Lung (tissue), 16 donors: ENCODE measurements around the gene ZNF212. TPM values are rescaled to one million over a fixed set of nuclear protein-coding genes. Genes with fewer than 3 reads are reported as not detected.

Experiments
- ATAC-seq: fragments of 200-7000 bp; cut with Tn5 transposase; one replicate; pipeline ENCODE4 v1.9.1; 2020; ENCODE audit warnings: moderate number of reproducible peaks; ENCODE audit not compliant: insufficient read depth, low FRiP score
- DNase-seq, 3 donors: peaks; one replicate each; pipeline ENCODE4 v3.0.0-alpha.2; 2013 to 2017
- H3K27ac ChIP-seq, 2 donors: one replicate each; pipeline ENCODE4 v1.5.1; 2013; ENCODE audit warnings: mild to moderate bottlenecking in 2 of 2, moderate library complexity in 2 of 2, control low read depth in 1 of 2, inconsistent platforms in 1 of 2, low read depth in 1 of 2, low read length in 1 of 2
- H3K27me3 ChIP-seq, 3 donors: one replicate each; pipeline ENCODE4 v1.5.1; 2013; ENCODE audit warnings: low read length in 2 of 3; ENCODE audit not compliant: control insufficient read depth in 3 of 3, insufficient read depth in 3 of 3
- H3K36me3 ChIP-seq, 4 donors: one replicate each; pipeline ENCODE4 v1.5.1; 2013; ENCODE audit warnings: low read length in 4 of 4, mild to moderate bottlenecking in 1 of 4, moderate library complexity in 1 of 4; ENCODE audit not compliant: control insufficient read depth in 4 of 4, insufficient read depth in 4 of 4
- H3K4me1 ChIP-seq, 5 donors: one replicate each; pipeline ENCODE4 v1.5.1; 2013; ENCODE audit warnings: low read length in 5 of 5, mild to moderate bottlenecking in 2 of 5, moderate library complexity in 1 of 5; ENCODE audit not compliant: control insufficient read depth in 5 of 5, insufficient read depth in 5 of 5
- H3K4me3 ChIP-seq: one replicate; pipeline ENCODE4 v1.5.1; 2013; ENCODE audit warnings: mild to moderate bottlenecking, control low read depth, moderate library complexity
- H3K9ac ChIP-seq, 2 donors: one replicate each; pipeline ENCODE4 v1.5.1; 2013; ENCODE audit warnings: low read length in 2 of 2, control low read depth in 1 of 2; ENCODE audit not compliant: insufficient read depth in 1 of 2
- H3K9me3 ChIP-seq, 4 donors: one replicate each; pipeline ENCODE4 v1.5.1; 2013; ENCODE audit warnings: low read length in 3 of 4, mild to moderate bottlenecking in 1 of 4, moderate library complexity in 1 of 4; ENCODE audit not compliant: control insufficient read depth in 4 of 4, insufficient read depth in 3 of 4
- WGBS, 2 donors: extraction: QIAGEN DNeasy Blood & Tissue Kit; methylation state at CpG; one replicate each; pipeline ENCODE4 v1.1.7; 2013; 5-methylcytosine and 5-hydroxymethylcytosine counted together
- long read RNA-seq, 5 donors: transcript quantifications; one replicate each; lab custom pipeline, GENCODE V29; 2026
- polyA plus RNA-seq, 2 donors: library from polyadenylated mRNA; stranded (reverse); fragments of 200-250 nt; gene quantifications; one replicate each; pipeline ENCODE4 v1.2.1, GENCODE V29; 2013
- total RNA-seq, 2 donors: library from RNA; depleted of rRNA in 1 of 2; stranded (reverse); fragments of >200 nt in 1 of 2; gene quantifications; one replicate each; pipeline ENCODE4 v1.2.1, GENCODE V29; 2014 to 2021
- TF ChIP-seq, protein P1 (sequence below): IDR thresholded peaks from 2 replicates; pipeline ENCODE4 v1.5.1; 2012; ENCODE audit warnings: mild to moderate bottlenecking; ENCODE audit errors: control extremely low read depth, extremely low read depth
- donor health status: control.
- donor health status: control.
- donor health status: Bipolar disorder and iron deficiency.
- donor health status: healthy.
- donor health status: DM: yes; HTN: yes; CAD: no.

ZNF212 gene
- total RNA-seq (10 to 100 TPM; 10.0 to 10.2 TPM), polyA plus RNA-seq (1 to 10 TPM; 5.7 to 7.0 TPM)
- long read RNA-seq, donor 1, partial matches to known transcripts = 0 of 1 reads
- long read RNA-seq, donor 1, other reads (novel, unspliced or antisense) = 0 of 1 reads
- long read RNA-seq, donor 2, partial matches to known transcripts = 0 of 1 reads
- long read RNA-seq, donor 2, other reads (novel, unspliced or antisense) = 0 of 1 reads
- long read RNA-seq, donor 3 = 0 reads
- long read RNA-seq, donor 4 = 0 reads
- long read RNA-seq, donor 5, partial matches to known transcripts = 0 of 1 reads
- long read RNA-seq, donor 5, other reads (novel, unspliced or antisense) = 0 of 1 reads

GRCh38 chr7:149239345-149240143 lies at the start of gene ZNF212:
Gene ZNF212 (plus strand): TSS chr7:149239651. CDS start chr7:149239779, 128 bp downstream.
- Histone ChIP-seq H3K9me3 (no peaks in the 10 kb centered on the region), H3K4me1 (peaks cover 0 to 10% (median 3%) of the 10 kb centered on the region in 5 donors), H3K36me3 (no peaks in the 10 kb centered on the region), H3K9ac (peak within 1 kb of the TSS; percentile 86 to 93), H3K27me3 (no peaks in the 10 kb centered on the region), H3K27ac (peak within 1 kb of the TSS; percentile 36 to 79), H3K4me3 (peak within 1 kb of the TSS; percentile 98)
- TF ChIP-seq, protein P1, sequence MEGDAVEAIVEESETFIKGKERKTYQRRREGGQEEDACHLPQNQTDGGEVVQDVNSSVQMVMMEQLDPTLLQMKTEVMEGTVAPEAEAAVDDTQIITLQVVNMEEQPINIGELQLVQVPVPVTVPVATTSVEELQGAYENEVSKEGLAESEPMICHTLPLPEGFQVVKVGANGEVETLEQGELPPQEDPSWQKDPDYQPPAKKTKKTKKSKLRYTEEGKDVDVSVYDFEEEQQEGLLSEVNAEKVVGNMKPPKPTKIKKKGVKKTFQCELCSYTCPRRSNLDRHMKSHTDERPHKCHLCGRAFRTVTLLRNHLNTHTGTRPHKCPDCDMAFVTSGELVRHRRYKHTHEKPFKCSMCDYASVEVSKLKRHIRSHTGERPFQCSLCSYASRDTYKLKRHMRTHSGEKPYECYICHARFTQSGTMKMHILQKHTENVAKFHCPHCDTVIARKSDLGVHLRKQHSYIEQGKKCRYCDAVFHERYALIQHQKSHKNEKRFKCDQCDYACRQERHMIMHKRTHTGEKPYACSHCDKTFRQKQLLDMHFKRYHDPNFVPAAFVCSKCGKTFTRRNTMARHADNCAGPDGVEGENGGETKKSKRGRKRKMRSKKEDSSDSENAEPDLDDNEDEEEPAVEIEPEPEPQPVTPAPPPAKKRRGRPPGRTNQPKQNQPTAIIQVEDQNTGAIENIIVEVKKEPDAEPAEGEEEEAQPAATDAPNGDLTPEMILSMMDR = peak; percentile 95
- ATAC-seq (peak; percentile 100), DNase-seq (peak; percentile 91 to 92 (median 91))
- WGBS, 2 donors = 0% methylated on average over 55 to 64 of the region's 64 CpGs

DNA sequence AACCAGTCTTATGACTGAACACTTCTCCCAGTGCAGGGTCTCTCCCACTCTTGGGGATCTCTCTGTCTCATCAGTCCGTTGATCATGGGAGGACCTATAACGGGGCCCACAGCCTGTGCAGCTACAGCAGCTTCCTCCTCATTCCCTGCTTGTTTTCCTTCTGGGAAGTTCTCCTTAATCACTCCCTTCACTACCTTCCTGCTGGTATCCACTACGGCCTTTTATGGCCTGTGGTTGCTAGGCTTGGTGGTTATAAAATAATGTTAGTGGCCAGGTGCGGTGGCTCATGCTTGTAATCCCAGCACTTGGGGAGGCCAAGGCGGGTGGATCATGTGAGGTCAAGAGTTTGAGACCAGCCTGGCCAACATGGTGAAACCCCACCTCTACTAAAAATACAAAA lies 47.6 kb upstream of the ZNF212 start:
- Histone ChIP-seq H3K27me3 (peaks cover 0 to 12% (median 0%) of the 10 kb centered on the region in 3 donors), H3K4me3 (no peak overlapping the region), H3K9me3 (no peaks in the 10 kb centered on the region), H3K36me3 (no peaks in the 10 kb centered on the region), H3K27ac (no peak overlapping the region), H3K9ac (no peak overlapping the region), H3K4me1 (peaks cover 0 to 11% (median 2%) of the 10 kb centered on the region in 5 donors)
- DNase-seq = no peak
- TF ChIP-seq, protein P1 = no peak
- no peak for ATAC-seq
- WGBS, 2 donors = 65 to 74% methylated on average over 5 of the region's 5 CpGs

GRCh38 chr7:149194799-149195179 lies 44.7 kb upstream of the ZNF212 start:
- peaks cover 4 to 13% (median 13%) of the 10 kb centered on the region in 4 donors for H3K36me3 ChIP-seq
- H3K9me3 ChIP-seq = no peaks in the 10 kb centered on the region
- no peak for ATAC-seq
- H3K9ac ChIP-seq = peak overlapping the region in 1 of 2 donors; percentile 68
- WGBS, 2 donors = 80 to 87% methylated on average over 4 of the region's 4 CpGs
- H3K27ac ChIP-seq = peak overlapping the region; percentile 54 to 97
- H3K27me3 ChIP-seq = peaks cover 0 to 12% (median 0%) of the 10 kb centered on the region in 3 donors
- H3K4me1 ChIP-seq = peaks cover 0 to 15% (median 5%) of the 10 kb centered on the region in 5 donors
- no peak overlapping the region for H3K4me3 ChIP-seq
- DNase-seq = no peak
- TF ChIP-seq, protein P1 = no peak
